GM19023 (cell line): ENCODE measurements around the gene APCDD1L.
"Not testable (repeated sequence)": the region's sequence is repeated elsewhere in the genome, so short reads cannot be mapped to it uniquely, and the experiment has no call there.

Experiments
- ATAC-seq: cut with Tn5 transposase; IDR thresholded peaks from one replicate; pipeline ENCODE4 v1.9.1; 2021; ENCODE audit warnings: mild to moderate bottlenecking, moderate library complexity; ENCODE audit not compliant: unreplicated experiment

Gene APCDD1L

GRCh38 chr20:58446960-58447265, 68.3 kb downstream of the APCDD1L start:
- no peak for ATAC-seq

GRCh38 chr20:58446264-58446959, 68.8 kb downstream of the APCDD1L start:
- no peak for ATAC-seq

GRCh38 chr20:58444746-58445255, 70.4 kb downstream of the APCDD1L start:
- ATAC-seq = no peak

GRCh38 chr20:58441723-58442122, 73.5 kb downstream of the APCDD1L start:
- ATAC-seq = no peak

GRCh38 chr20:58440021-58440767, 75.0 kb downstream of the APCDD1L start:
- no peak for ATAC-seq

- no peak for ATAC-seq
Observed at GRCh38 chr20:58438970-58439808, 76.0 kb downstream of the APCDD1L start.

- no peak for ATAC-seq
Observed at GRCh38 chr20:58436868-58437645, 78.1 kb downstream of the APCDD1L start.

- ATAC-seq = no peak
Observed at GRCh38 chr20:58435237-58435636, 80.0 kb downstream of the APCDD1L start.

GRCh38 chr20:58434326-58434725, 80.9 kb downstream of the APCDD1L start:
- no peak for ATAC-seq

GRCh38 chr20:58433759-58434158, 81.4 kb downstream of the APCDD1L start:
- no peak for ATAC-seq

- no peak for ATAC-seq
Observed at GRCh38 chr20:58433029-58433647, 82.1 kb downstream of the APCDD1L start.

GRCh38 chr20:58432186-58432954, 82.8 kb downstream of the APCDD1L start:
- ATAC-seq = no peak

GRCh38 chr20:58431134-58431533, 84.1 kb downstream of the APCDD1L start:
- no peak for ATAC-seq

- ATAC-seq = no peak
Observed at GRCh38 chr20:58429303-58429702, 85.9 kb downstream of the APCDD1L start.

GRCh38 chr20:58428364-58428763, 86.8 kb downstream of the APCDD1L start:
- ATAC-seq = no peak

GRCh38 chr20:58427571-58427970, 87.6 kb downstream of the APCDD1L start:
- ATAC-seq = not testable (repeated sequence)

- ATAC-seq = no peak
Observed at GRCh38 chr20:58424218-58424969, 90.8 kb downstream of the APCDD1L start.

GRCh38 chr20:58421497-58421850, 93.7 kb downstream of the APCDD1L start:
- ATAC-seq = no peak
